Endometrial microvascular endothelial cells (primary cell): ENCODE measurements around the gene TNNC1. TPM values are rescaled to one million over a fixed set of nuclear protein-coding genes. Genes with fewer than 3 reads are reported as not detected.

ENCODE experiments used
- in situ Hi-C: cut with HindIII; loops from 2 replicates; pipeline ENCODE4 v1.10.0; 2017; ENCODE audit warnings: low sequenced_read_pairs, low pct_unique_long_range_greater_than_20kb; ENCODE audit errors: inconsistent ontology term
- total RNA-seq: library from RNA; depleted of rRNA; stranded (reverse); fragments of >200 nt; gene quantifications from one replicate; pipeline ENCODE4 v1.2.3, GENCODE V29; 2015; ENCODE audit errors: inconsistent ontology term

Gene TNNC1
- total RNA-seq, 1 donor from 2014 or later, result not detected

DNA sequence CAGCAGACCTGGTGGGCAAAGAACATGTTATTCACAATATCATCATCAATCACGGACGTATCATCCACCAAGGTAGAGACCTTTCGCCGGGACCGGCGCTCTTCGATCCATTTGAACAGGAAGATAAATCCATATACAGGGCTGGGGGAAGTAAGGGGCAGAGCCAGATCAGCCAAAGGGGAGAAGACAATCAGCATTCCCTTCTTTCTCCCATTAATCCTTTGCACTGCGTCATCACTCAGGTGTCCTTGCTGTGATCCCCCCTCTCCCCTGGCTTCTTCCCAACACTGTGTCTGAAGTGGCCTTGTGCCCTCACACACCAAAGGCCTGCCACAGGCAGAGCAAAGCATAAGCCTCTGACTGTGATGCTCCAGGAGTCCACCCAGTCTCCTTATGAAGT, 45.4 kb downstream of the TNNC1 start:
- in situ Hi-C loops, result no loop called here

DNA sequence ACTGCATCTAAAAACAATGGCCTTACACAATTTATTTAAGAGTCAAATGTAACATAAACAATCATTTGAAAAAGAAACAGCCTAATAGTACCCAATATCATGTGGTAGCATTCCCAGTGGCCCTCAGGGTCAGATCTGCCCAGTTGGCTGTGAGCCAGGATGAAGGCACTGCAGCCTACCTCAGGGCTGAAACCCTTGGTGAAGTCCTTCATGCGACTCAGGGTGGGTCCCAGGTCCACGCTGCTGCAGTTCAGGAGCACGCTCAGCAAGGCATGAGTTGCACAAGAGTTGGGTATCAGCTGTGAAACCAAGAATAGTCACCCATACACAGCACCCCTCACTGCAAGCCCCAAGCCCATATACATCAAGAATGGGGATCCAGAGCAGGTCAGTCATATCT, 46.1 kb downstream of the TNNC1 start:
- in situ Hi-C loops, result no loop called here

DNA sequence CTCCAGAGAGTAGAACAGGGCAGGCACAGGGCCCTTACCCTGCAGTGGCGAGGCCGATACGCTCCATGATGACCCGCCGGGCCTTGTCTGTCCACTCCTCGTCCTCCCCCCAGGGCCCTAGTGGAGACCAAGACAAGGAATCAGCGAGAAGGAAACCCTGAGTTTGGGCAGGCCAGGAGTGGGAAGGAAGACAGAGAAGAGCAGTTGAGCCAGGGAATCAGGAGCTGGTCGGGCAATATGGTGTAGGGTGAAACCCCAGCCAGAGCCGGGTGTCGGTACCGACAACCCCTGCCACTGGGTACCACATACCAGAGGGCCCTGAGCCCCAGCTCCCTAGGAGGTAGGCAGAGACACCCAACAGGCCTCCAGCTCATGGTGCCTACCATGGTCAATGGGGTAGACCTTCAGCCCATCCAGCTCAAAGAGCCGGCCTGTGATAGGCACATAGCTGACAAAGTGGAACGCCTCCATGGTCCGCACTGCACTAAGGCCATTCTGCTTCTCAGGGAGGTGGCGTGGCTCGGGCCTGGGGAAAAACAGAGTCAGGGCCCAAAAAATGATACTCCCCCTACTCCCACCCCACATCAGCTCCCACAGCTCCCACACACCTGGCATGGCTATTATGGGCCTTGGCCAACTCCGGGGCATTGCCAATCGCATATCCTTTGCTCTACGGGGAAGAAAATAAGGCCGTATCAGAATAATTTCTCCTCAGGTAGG, 46.9 kb downstream of the TNNC1 start:
- in situ Hi-C loops, result no loop called here

DNA sequence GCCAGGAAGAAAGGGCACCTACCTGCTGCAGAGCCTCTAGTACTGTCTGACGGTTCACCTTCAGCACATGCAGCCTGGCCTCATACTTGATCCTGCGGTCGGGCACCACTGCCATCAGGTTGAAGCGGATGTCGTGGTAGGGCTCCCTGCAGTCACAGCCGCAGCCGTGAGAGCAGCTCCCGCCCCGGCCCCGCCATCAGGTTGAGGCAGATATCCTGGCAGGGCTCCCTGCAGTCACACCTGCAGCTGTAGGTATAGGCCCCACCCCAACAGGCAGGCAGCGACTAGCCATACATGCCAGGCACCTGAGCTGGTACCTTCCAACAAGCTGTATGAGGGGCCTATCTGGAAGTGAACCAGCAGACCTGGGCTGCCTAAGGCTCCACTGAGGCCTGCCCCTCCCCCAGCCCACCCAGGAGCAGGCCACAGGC, 47.6 kb downstream of the TNNC1 start:
- in situ Hi-C loops, result no loop called here

DNA sequence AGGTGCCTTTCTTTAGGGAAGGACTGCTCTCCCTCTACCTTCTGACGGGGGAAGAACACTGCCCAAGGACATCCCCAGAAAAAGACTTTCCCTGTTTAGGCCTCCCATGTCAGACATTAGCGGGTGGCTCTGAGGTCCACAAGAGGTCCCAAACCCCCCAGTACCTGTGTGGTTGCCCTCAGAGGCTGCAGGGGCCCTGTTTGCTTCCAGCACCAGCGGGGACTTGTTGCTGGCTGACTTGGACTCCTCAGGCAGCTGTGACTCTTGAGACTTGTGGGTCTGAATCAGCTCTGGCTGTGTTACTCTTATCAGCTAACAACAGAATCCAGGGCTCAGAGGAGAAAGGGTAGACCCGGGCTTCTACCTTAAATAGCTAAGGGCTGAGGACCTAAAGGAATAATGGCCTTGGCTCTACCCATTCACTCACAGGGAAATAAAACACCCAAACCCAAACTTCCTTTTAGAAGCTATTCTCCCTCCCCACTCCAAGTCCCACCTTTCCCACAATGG, 48.2 kb downstream of the TNNC1 start:
- in situ Hi-C loops, result no loop called here

DNA sequence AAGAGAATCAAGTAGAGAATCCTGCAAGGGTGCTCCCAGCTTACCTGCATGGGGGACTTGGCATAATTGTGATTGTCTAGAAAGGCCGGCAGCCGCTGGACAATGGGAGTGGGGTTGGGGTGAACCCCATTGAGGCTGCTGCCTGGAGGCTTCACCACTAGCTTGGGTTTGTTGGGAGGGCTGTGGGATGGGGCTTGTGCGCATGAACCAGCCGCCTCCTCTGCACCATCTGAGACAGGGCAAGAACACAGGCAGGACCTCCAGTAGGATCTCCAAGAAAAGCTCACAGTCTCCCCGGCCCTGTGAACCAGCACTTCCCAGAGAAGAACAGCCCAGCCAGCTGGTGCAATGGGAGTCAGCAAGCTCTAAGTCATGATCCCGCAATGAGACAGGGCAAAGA, 48.8 kb downstream of the TNNC1 start:
- in situ Hi-C loops, result no loop called here

DNA sequence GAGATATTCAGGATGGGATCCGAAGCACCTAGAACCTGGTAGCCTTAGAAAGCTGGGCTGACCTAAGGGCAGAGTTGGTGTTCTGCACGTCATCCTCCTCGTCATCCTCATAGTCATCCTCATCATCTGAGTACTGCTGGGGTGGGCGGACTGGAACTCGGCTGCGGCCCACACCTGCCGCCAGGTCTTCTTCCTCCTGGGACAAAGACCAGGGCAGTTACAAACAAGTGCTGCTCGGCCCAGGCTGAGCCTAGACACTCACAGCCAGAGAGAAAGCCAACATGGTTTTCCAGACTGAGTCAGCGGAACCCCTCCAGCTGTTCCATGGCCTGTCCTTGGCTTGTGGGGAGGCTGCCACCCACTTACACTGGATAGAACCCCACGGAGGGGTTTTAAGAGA, 49.5 kb downstream of the TNNC1 start:
- in situ Hi-C loops, result no loop called here

DNA sequence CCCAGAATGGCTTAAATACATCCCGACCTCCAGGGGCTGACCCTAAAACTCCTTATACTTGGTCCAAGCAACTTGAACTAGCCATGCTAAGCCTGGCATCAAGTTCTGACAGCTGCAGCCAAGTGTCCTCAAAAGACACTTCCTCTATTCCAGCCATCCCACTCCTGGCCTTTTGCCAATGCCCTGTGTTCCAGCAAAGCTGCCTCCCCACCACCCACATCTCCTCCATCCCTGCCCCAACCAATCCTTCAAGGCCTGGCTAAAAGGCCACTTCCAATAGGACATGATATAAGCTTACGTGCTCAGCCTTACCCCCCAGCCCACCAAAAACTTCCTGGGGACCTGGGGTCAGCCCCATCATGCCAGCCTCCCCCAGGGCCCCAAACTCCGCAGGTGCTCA, 49.9 kb downstream of the TNNC1 start:
- in situ Hi-C loops, result no loop called here

DNA sequence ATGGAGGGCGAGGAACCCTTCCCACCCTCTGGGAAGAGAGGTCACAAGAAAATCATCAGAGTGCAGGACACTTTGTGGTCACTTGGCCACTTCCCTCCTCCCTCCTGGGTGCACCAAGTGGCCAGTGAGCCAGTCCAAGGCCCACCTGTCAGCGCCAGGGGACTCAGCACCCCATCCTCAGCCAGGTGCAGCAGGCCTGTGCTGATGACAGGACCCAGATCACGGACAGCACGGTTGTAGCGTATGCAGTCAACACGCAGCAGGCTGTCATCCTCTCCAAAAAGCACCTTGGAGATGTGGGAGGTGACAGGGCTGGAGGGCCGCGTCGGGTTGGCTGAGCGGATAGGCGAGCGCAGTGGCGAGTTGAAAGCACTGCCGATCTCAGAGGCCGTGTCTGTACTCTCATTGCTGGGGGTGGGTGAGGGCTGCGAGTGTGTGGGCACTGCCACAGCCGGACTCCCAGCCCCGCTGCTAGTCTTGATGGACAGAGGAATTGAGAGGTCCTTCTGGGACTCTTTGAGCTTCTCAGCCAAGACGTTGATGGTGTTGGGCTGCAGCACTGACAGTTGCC, 50.5 kb downstream of the TNNC1 start:
- in situ Hi-C loops, result no loop called here

DNA sequence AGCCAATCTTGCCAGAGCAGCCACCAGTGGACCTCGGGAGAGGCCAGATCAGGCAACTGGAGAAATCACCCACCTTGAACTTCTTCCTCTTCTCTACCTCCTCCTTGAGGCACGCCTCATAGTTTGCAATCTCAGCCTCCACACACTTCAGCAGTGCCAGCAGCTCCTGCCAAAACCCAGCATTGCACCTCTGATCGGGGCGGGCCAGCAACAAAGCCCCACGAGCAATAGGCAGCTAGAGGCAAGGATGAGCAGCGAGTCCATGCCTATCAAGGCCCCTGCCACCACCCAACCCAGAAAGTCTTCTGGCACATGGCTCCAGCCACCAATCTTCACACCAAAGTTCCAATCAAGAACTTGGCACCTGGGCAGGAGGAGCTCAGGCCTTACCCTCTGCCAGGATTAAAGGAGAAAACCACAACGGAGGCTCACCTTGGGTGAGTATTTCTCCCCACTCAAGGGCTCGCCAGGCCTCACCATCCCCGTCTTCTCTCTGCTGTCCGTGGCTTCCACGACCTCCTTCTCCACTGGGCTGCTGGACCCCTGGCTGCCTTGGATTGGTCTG, 51.1 kb downstream of the TNNC1 start:
- in situ Hi-C loops, result no loop called here

DNA sequence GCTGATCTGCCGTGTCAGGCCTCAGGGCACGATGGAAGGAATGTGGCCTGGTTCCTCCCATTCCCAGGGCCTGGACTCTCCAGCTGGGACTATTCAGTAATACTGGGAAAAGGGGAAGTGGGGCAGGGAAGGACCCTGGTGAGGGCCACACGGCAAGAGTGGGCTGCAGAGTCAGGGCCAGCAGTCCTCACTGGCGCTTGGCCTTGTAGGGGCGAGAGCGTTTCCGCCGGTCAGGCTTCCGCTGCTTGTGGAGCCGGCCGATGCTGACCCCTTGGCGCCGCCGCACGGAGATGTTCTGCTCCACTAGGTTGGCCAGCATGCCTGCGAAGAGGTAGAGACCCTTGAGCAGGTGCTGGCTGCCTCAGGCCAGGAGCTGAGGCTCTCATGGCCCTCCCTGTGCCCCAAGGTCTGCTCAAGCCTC, 51.7 kb downstream of the TNNC1 start:
- in situ Hi-C loops, result no loop called here

DNA sequence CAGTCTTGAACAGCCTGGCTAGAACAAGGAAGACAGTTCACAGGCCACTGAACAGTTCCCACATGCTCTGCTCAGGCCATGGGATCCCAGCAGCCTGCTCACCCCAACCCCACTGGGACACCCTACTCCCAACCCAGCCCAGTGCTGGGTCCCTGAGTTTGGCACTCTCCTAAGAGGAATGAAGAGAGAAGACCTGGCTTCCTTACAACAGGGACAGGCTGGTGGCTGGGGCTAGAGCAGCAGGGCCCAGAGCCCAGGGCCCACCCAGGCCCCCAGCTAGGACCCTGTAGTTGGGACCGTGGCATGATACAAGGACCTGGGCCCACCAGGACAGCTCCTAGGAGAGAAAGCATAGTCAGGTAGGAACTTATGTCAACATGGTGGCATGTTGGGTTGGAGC, 52.3 kb downstream of the TNNC1 start:
- in situ Hi-C loops, result no loop called here

Other genes starting within 250 kb of the TNNC1 start
- not detected for gene TLR9, start 228.4 kb downstream of the TNNC1 start, total RNA-seq
- 185 TPM for gene TWF2, start 214.9 kb downstream of the TNNC1 start, total RNA-seq
- 15.2 TPM for gene PPM1M, start 208.3 kb downstream of the TNNC1 start, total RNA-seq
- 60.1 TPM for gene WDR82, start 175.4 kb downstream of the TNNC1 start, total RNA-seq
- 22.5 TPM for gene GLYCTK, start 166.2 kb downstream of the TNNC1 start, total RNA-seq
- 2.1 TPM for gene DNAH1, start 137.7 kb downstream of the TNNC1 start, total RNA-seq
- 92.5 TPM for gene BAP1, start 44.0 kb downstream of the TNNC1 start, total RNA-seq
- 3.6 TPM for gene PHF7, start 43.4 kb downstream of the TNNC1 start, total RNA-seq
- 2.2 TPM for gene SEMA3G, start 8.9 kb downstream of the TNNC1 start, total RNA-seq
- 30.7 TPM for gene NISCH, start 1.6 kb upstream of the TNNC1 start, total RNA-seq
- gene STAB1, start 41.3 kb upstream of the TNNC1 start, total RNA-seq, result 259 TPM
- gene NT5DC2, start 79.8 kb upstream of the TNNC1 start, total RNA-seq, result 70.2 TPM
- gene UQCC5, start 82.6 kb upstream of the TNNC1 start, total RNA-seq, result 0.84 TPM
- 50.3 TPM for gene PBRM1, start 231.9 kb upstream of the TNNC1 start, total RNA-seq
- 93.8 TPM for gene GNL3, start 232.0 kb upstream of the TNNC1 start, total RNA-seq